ENCODE data around the gene EPHB1.

GRCh38 chr3:134886991-134887390 lies 91.9 kb downstream of the EPHB1 start:
- TF ChIP-seq CTCF (IDR thresholded peaks at IDR 0.05; ENCODE audit: insufficient read depth, low read length) (no peak), POLR2AphosphoS5 (IDR thresholded peaks at IDR 0.05; ENCODE audit: low read depth) (no peak)
